ENCODE data around the gene NT5M. TPM values are rescaled to one million over a fixed set of nuclear protein-coding genes. Genes with fewer than 3 reads are reported as not detected.

The NT5M gene
- total and polyA plus RNA-seq, 8 donors, result 0.72 to 6.6 (median 2.8) TPM; not detected in 2

- Histone ChIP-seq H3K36me3 (no peaks in the 10 kb centered on the region), H3K27me3 (peaks cover 0 to 4% (median 0%) of the 10 kb centered on the region in 3 donors), H3K4me3 (no peak overlapping the region), H3K4me1 (peaks cover 0 to 12% (median 7%) of the 10 kb centered on the region in 4 donors), H3K27ac (no peak overlapping the region), H3K9me3 (no peaks in the 10 kb centered on the region)
- intact Hi-C loops (cut with DNase I; ENCODE audit: low total_unique reads), result loop anchor here (5.0 to 10.0 kb wide), 2 partner anchors 136 to 283 kb away; partner anchors contain the start of gene RASD1
- no peak for DNase-seq
- TF ChIP-seq POLR2AphosphoS5 (IDR thresholded peaks at IDR 0.05), result no peak
- TF ChIP-seq CTCF (IDR thresholded peaks at IDR 0.05), result no peak
- TF ChIP-seq POLR2A (IDR thresholded peaks at IDR 0.05), result no peak
- no peak for TF ChIP-seq EP300 (IDR thresholded peaks at IDR 0.05)
- 36 to 61% (median 45%) methylated on average over 2 of the region's 2 CpGs for WGBS, 5 donors
Measured at GRCh38 chr17:17358866-17359265, 55.7 kb downstream of the NT5M start.

- WGBS, 5 donors, result 77 to 88% (median 81%) methylated on average over 2 of the region's 2 CpGs
- no peak overlapping the region for H3K27ac ChIP-seq
- no peaks in the 10 kb centered on the region for H3K9me3 ChIP-seq
- peaks cover 0 to 16% (median 9%) of the 10 kb centered on the region in 4 donors for H3K4me1 ChIP-seq
- intact Hi-C loops (cut with DNase I; ENCODE audit: low total_unique reads), result loop anchor here (5.0 to 10.0 kb wide), 2 partner anchors 136 to 283 kb away; partner anchors contain the start of gene RASD1
- no peak for TF ChIP-seq POLR2A (IDR thresholded peaks at IDR 0.05)
- no peak for TF ChIP-seq CTCF (IDR thresholded peaks at IDR 0.05)
- no peak for TF ChIP-seq POLR2AphosphoS5 (IDR thresholded peaks at IDR 0.05)
- TF ChIP-seq EP300 (IDR thresholded peaks at IDR 0.05), result no peak
- DNase-seq, result no peak
- no peaks in the 10 kb centered on the region for H3K36me3 ChIP-seq
- no peaks in the 10 kb centered on the region for H3K27me3 ChIP-seq
- no peak overlapping the region for H3K4me3 ChIP-seq
Measured at GRCh38 chr17:17359271-17359670, 56.1 kb downstream of the NT5M start.

GRCh38 chr17:17360087-17360730 is 57.0 kb downstream of the NT5M start:
- WGBS, 5 donors, result 86 to 92% (median 91%) methylated on average over 1 of the region's 1 CpG
- H3K27ac ChIP-seq, result no peak overlapping the region
- DNase-seq, result no peak
- no peaks in the 10 kb centered on the region for H3K27me3 ChIP-seq
- intact Hi-C loops (cut with DNase I; ENCODE audit: low total_unique reads), result no loop called here
- no peaks in the 10 kb centered on the region for H3K9me3 ChIP-seq
- TF ChIP-seq EP300 (IDR thresholded peaks at IDR 0.05), result no peak
- TF ChIP-seq CTCF (IDR thresholded peaks at IDR 0.05), result no peak
- no peak for TF ChIP-seq POLR2AphosphoS5 (IDR thresholded peaks at IDR 0.05)
- TF ChIP-seq POLR2A (IDR thresholded peaks at IDR 0.05), result no peak
- peaks cover 0 to 10% (median 5%) of the 10 kb centered on the region in 4 donors for H3K4me1 ChIP-seq
- no peaks in the 10 kb centered on the region for H3K36me3 ChIP-seq
- H3K4me3 ChIP-seq, result no peak overlapping the region

- no peak for DNase-seq
- WGBS, 5 donors, result 69 to 83% (median 75%) methylated on average over 4 to 5 of the region's 5 CpGs
- Histone ChIP-seq H3K4me3 (no peak overlapping the region), H3K27ac (no peak overlapping the region), H3K9me3 (peaks cover 0 to 6% (median 3%) of the 10 kb centered on the region in 4 donors), H3K4me1 (peaks cover 0 to 7% (median 3%) of the 10 kb centered on the region in 4 donors), H3K36me3 (no peaks in the 10 kb centered on the region), H3K27me3 (peaks cover 0 to 1% (median 0%) of the 10 kb centered on the region in 3 donors)
- intact Hi-C loops (cut with DNase I; ENCODE audit: low total_unique reads), result no loop called here
- TF ChIP-seq POLR2AphosphoS5 (IDR thresholded peaks at IDR 0.05) (no peak), CTCF (IDR thresholded peaks at IDR 0.05) (no peak), EP300 (IDR thresholded peaks at IDR 0.05) (no peak), POLR2A (IDR thresholded peaks at IDR 0.05) (no peak)
Measured at GRCh38 chr17:17361543-17361866, 58.3 kb downstream of the NT5M start.
